Peyer's patch (tissue), 4 donors: ENCODE data around the gene CDH9.

Source experiments
- CTCF ChIP-seq, 6 experiments: fragments of 450-650 bp in 4 of 6; fragments of 200-600 bp in 2 of 6; sonication (generic) in 1 of 6; IDR thresholded peaks; one replicate each; pipeline ENCODE4 v1.5.1; 2017 to 2019; ENCODE audit warnings: antibody characterized with exemption in 6 of 6, mild to moderate bottlenecking in 3 of 6, moderate library complexity in 1 of 6
- POLR2A ChIP-seq, 2 donors: fragments of 450-650 bp; IDR thresholded peaks; one replicate each; pipeline ENCODE4 v1.5.1; 2017; ENCODE audit warnings: antibody characterized with exemption in 2 of 2, mild to moderate bottlenecking in 2 of 2, moderate library complexity in 2 of 2

- TF ChIP-seq CTCF (IDR thresholded peaks at IDR 0.05) (no peak), POLR2A (IDR thresholded peaks at IDR 0.05) (no peak)
Measured at GRCh38 chr5:26893078-26893477, 145.3 kb downstream of the CDH9 start.
